Measurements from ENCODE around the gene BCAR1.
"Not testable (repeated sequence)": the region's sequence is repeated elsewhere in the genome, so short reads cannot be mapped to it uniquely, and the experiment has no call there.

BCAR1 gene

DNA sequence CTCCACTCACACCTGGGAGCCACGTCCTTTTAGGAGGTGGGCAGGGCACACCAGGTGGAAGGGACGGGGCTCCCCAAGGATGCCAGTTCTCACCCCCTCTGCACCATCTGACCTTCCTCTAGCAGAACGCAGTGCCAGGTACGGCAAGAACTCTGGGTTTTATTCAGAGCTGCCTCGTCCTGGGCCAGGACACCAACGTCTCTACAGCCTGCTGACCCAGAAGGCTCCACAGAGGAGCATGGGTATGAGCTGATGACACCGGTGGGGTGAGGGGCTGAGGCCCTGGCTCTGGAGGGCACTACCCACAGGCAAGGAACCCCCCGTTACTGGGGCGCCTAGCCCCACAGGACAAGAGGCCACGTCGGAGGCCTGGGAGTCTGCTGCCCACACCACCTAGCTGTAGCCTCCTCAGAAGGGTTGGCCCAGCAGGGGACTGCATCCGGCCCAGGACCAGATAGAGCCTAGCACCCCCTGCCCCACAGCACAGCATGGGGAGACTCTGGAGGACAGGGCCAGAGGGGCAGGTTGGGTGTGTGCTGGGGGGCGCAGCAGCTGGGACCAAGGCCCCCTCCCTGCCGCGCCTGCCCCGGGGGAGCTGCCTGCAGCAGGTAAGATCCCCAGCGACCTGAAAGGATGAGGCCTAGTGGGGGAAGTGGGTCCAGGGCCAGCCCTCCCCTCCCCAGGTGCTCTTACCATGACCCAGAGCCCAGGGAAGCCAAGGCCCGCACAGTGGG is 13.9 kb downstream of the BCAR1 start:
- FAIRE-seq, result no peak

GRCh38 chr16:75236736-75237397 is 14.6 kb downstream of the BCAR1 start:
- no peak for FAIRE-seq

DNA sequence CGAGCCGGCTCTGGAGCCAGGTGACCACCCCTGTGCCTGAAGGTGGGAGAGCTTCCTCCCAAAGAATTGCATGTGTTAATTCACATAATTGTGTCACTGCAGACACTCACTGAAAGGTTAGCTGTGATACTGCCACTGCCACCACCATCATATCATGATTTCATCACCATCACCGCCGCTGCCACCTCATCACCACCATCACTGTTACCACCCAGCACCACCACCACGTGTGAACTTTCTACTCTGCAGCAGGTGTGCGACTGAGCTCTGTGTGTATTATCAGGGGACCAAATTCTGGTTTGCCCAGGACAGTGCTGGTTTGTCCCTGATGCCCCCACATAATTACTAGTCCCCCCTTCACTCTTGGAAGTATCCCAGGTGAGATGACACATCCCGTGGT is 15.2 kb downstream of the BCAR1 start:
- FAIRE-seq, result no peak

- no peak for FAIRE-seq
Measured at GRCh38 chr16:75235721-75236193, 15.7 kb downstream of the BCAR1 start.

GRCh38 chr16:75234856-75235696 is 16.3 kb downstream of the BCAR1 start:
- no peak for FAIRE-seq

DNA sequence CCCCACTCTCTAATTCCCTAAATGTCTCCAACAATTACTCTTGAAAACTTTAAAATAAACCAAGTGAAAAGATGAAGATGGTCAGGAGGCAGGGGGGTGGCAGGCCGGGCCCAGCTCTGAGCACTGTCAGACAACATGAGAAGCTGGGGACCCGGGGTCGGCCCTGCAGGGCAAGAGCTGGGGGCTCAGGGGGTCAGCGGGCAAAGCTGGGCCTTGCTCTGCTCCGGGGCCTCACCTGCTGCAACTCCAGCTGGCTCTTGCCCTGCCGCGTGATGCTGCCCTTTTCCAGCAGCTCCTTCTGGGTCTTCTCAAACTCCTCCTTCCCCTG is 17.8 kb downstream of the BCAR1 start:
- no peak for FAIRE-seq

DNA sequence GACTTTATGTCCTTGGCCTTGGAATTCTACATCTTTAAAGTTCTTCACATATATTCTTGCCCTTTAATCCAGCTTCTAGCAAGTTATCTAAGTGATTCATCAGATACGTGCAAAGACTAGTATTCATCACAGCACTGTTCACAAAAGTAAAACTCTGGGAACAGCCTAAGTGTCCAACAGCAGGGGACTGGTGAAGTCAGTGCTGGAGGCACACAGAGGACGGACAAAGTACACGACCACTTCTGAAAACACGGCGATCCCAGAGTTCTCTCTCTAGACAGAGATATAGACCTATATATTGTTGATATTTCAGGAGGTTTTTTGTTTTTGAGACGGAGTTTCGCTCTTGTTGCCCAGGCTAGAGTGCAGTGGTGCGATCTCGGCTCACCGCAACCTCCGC is 19.9 kb downstream of the BCAR1 start:
- no peak for FAIRE-seq

GRCh38 chr16:75230471-75231110 is 20.8 kb downstream of the BCAR1 start:
- no peak for FAIRE-seq

GRCh38 chr16:75229172-75230031 is 22.0 kb downstream of the BCAR1 start:
- no peak for FAIRE-seq

- FAIRE-seq, result no peak
Measured at GRCh38 chr16:75228143-75228976, 23.1 kb downstream of the BCAR1 start.

- FAIRE-seq, result no peak
Measured at GRCh38 chr16:75227361-75228142, 23.9 kb downstream of the BCAR1 start.

GRCh38 chr16:75226550-75227360 is 24.7 kb downstream of the BCAR1 start:
- FAIRE-seq, result no peak

GRCh38 chr16:75225678-75226515 is 25.5 kb downstream of the BCAR1 start:
- no peak for FAIRE-seq

DNA sequence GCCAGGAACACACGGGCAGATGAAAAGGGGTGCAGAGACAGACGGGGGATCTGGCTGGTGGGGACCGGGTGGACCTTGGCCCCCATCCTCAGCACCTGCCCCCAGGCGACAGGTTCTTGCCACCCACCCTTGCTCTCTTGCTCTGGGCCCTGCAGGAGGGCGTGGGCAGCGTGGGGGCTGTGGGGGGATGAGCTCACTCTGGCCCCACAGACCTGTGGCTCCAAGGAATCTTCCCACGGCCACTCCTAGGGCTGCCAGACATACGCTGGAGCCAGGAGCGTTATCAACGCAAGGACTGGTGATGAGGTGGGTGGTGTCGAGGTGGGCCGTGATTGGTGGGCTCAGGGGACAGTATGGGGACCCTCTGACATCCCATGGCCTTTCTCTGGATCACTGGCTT is 26.3 kb downstream of the BCAR1 start:
- no peak for FAIRE-seq

DNA sequence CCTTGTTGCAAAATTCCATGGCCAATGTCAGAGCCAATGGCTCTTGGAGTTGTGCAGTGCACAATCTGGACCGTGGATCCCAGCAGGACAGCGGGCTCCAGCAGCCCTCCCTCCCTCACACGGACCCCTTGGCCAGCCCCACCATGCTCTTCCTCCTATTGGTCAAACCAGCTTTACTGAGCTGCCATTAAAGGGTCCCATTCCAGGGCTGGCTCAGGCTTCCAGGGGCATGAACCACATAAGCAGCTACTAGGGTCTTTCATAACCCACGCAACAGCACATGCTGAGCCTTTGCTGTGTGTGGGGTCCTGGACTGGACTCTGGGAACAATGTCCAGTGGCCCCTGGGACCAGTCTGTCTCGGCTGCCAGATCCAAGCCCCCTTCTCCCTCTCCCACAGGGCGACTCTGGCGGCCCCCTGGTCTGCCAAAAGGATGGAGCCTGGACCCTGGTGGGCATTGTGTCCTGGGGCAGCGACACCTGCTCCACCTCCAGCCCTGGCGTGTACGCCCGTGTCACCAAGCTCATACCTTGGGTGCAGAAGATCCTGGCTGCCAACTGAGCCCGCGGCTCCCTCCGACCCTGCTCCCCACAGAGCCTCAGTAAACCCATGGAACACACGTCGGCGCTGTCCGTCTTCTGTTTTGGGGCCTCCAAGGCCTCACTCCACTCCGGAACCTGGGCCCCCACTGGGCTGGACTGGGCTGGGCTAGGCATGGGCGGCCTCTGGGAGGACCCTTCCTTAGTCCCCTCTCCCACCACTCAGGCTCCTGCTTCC is 26.9 kb downstream of the BCAR1 start:
- no peak for FAIRE-seq

DNA sequence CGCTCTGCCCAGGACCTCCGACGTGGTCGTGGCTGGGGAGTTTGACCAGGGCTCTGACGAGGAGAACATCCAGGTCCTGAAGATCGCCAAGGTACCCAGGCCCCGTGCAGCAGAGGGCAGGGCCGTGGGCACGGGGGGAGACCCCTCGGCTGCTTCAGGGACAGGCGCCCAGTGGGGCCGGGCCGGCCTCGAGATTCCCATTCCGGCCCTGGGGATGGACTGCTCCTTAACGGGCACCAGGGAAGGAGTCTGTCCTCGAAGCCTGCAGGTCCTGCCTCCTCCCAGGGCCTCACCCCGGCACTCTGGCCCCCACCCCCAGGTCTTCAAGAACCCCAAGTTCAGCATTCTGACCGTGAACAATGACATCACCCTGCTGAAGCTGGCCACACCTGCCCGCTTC is 28.3 kb downstream of the BCAR1 start:
- FAIRE-seq, result not testable (repeated sequence)

- no peak for FAIRE-seq
Measured at GRCh38 chr16:75222271-75222783, 29.1 kb downstream of the BCAR1 start.

- no peak for FAIRE-seq
Measured at GRCh38 chr16:75219838-75220237, 31.6 kb downstream of the BCAR1 start.
